Panc1 (cell line): ENCODE results near the gene TUBG2. TPM values are rescaled to one million over a fixed set of nuclear protein-coding genes. Genes with fewer than 3 reads are reported as not detected.
"Not testable (repeated sequence)": the region's sequence is repeated elsewhere in the genome, so short reads cannot be mapped to it uniquely, and the experiment has no call there.

Experiments used
- ATAC-seq: fragments of 200-7000 bp; cut with Tn5 transposase; 2 replicates; pipeline ENCODE4 v1.9.1; 2020; ENCODE audit warnings: mild to moderate bottlenecking, moderate library complexity
- BruUV-seq: library from RNA; stranded (reverse); fragments of 400-500 nt; replicated peaks from 2 replicates; lab custom pipeline; 2021; lab: Mats Ljungman, UMichigan
- CTCF ChIA-PET: fragments of 300-600 bp; sonication (Branson Sonifier 250); formaldehyde crosslinking; loops from one replicate; lab custom pipeline; 2022; ENCODE audit warnings: antibody characterized with exemption; lab: Charles Lee
- POLR2A ChIA-PET: fragments of 300-600 bp; sonication (Branson Sonifier 250); formaldehyde crosslinking; loops from one replicate; lab custom pipeline; 2022; ENCODE audit warnings: antibody characterized with exemption; lab: Charles Lee
- DNase-seq: peaks from one replicate; pipeline ENCODE4 v3.0.0-alpha.2; 2010; ENCODE audit warnings: low read depth, low spot score
- H3K27ac ChIP-seq: 2 replicates; pipeline ENCODE4 v1.5.1; 2011; ENCODE audit warnings: mild to moderate bottlenecking, low read length, inconsistent platforms
- H3K27me3 ChIP-seq: fragments of 200-500 bp; sonication (Bioruptor generic); 2 replicates; pipeline ENCODE4 v1.6.0; 2014; ENCODE audit warnings: low read length, inconsistent platforms; ENCODE audit not compliant: control insufficient read depth, insufficient read depth
- H3K36me3 ChIP-seq: fragments of 200-500 bp; sonication (Bioruptor generic); 2 replicates; pipeline ENCODE4 v1.5.1; 2014; ENCODE audit warnings: inconsistent platforms, mild to moderate bottlenecking, low read length, moderate library complexity; ENCODE audit not compliant: control insufficient read depth, insufficient read depth
- H3K4me1 ChIP-seq: 2 replicates; pipeline ENCODE4 v1.5.1; 2011; ENCODE audit warnings: inconsistent platforms, mild to moderate bottlenecking, low read length, moderate library complexity; ENCODE audit not compliant: control insufficient read depth, insufficient read depth
- H3K4me3 ChIP-seq, 2 experiments: 2 replicates each; pipeline ENCODE4 v1.5.1; 2011 to 2012; ENCODE audit warnings: low read depth in 2 of 2, low read length in 2 of 2, mild to moderate bottlenecking in 2 of 2, inconsistent platforms in 1 of 2, moderate library complexity in 1 of 2
- H3K9me3 ChIP-seq: fragments of 200-500 bp; sonication (Bioruptor generic); 2 replicates; pipeline ENCODE4 v1.5.1; 2014; ENCODE audit warnings: low read depth, mild to moderate bottlenecking, inconsistent platforms, low read length, moderate library complexity; ENCODE audit not compliant: control insufficient read depth, insufficient read depth
- CTCF ChIP-seq: fragments of 450-650 bp; IDR thresholded peaks from 2 replicates; pipeline ENCODE4 v1.5.1; 2017; ENCODE audit warnings: mild to moderate bottlenecking
- POLR2AphosphoS5 ChIP-seq: IDR thresholded peaks from 2 replicates; pipeline ENCODE4 v1.6.1; 2012; ENCODE audit warnings: mild to moderate bottlenecking, low read depth, low read length, moderate library complexity
- REST ChIP-seq, 2 experiments: IDR thresholded peaks; 2 replicates each; pipeline ENCODE4 v1.6.1; 2011 to 2012; ENCODE audit warnings: low read depth in 2 of 2, control low read depth in 1 of 2, low read length in 1 of 2, mild to moderate bottlenecking in 1 of 2, moderate library complexity in 1 of 2; ENCODE audit not compliant: insufficient read depth in 1 of 2
- SIN3A ChIP-seq: IDR thresholded peaks from 2 replicates; pipeline ENCODE4 v1.6.1; 2012; ENCODE audit warnings: low read depth, mild to moderate bottlenecking, low read length, moderate library complexity, borderline replicate concordance; ENCODE audit not compliant: insufficient read depth
- TCF7L2 ChIP-seq: IDR thresholded peaks from 2 replicates; pipeline ENCODE4 v1.6.1; 2011; ENCODE audit warnings: mild to moderate bottlenecking, low read depth, low read length, inconsistent platforms
- in situ Hi-C: cut with HindIII; loops from 2 replicates; pipeline ENCODE4 v1.10.0; 2016; ENCODE audit warnings: low sequenced_read_pairs, low pct_unique_long_range_greater_than_20kb
- intact Hi-C: fragments of 100-400 bp; cut with micrococcal nuclease; formaldehyde crosslinking; loops from one replicate; pipeline ENCODE4 v1.10.0; 2022; ENCODE audit not compliant: unreplicated experiment
- total RNA-seq: library from RNA; stranded (reverse); gene quantifications from one replicate; pipeline ENCODE4 v1.2.1, GENCODE V29; 2021; ENCODE audit not compliant: unreplicated experiment

Gene TUBG2
- total RNA-seq, 1 experiment from 2014 or later, result 25.5 TPM

GRCh38 chr17:42655528-42655927 is 3.6 kb upstream of the TUBG2 start:
- ATAC-seq, result no peak
- no peak for TF ChIP-seq POLR2AphosphoS5
- no peak for TF ChIP-seq SIN3A
- no peak for TF ChIP-seq REST (IDR thresholded peaks at IDR 0.05; ENCODE audit: insufficient read depth in 1 of 2, low read depth in 2 of 2, low read length in 1 of 2)
- no peak for TF ChIP-seq CTCF
- Histone ChIP-seq H3K36me3 (no peaks in the 10 kb centered on the region; the same call in 1 of the 2 replicates), H3K4me1 (peaks cover 5% of the 10 kb centered on the region), H3K4me3 (no peak overlapping the region), H3K27me3 (no peaks in the 10 kb centered on the region), H3K27ac (no peak overlapping the region), H3K9me3 (no peaks in the 10 kb centered on the region)
- DNase-seq, result no peak
- POLR2A ChIA-PET, result no interaction called here
- in situ Hi-C loops, result no loop called here
- BruUV-seq, result no TSS peak
- CTCF ChIA-PET, result no interaction called here
- intact Hi-C loops, result no loop called here

GRCh38 chr17:42657824-42658588 is 1.1 kb upstream of the TUBG2 start:
- no peaks in the 10 kb centered on the region for H3K27me3 ChIP-seq
- peaks cover 9% of the 10 kb centered on the region for H3K4me1 ChIP-seq
- H3K9me3 ChIP-seq, result no peaks in the 10 kb centered on the region
- ChIA-PET CTCF (no interaction called here), POLR2A (no interaction called here)
- no peaks in the 10 kb centered on the region; the same call in 1 of the 2 replicates for H3K36me3 ChIP-seq
- TF ChIP-seq CTCF, result no peak
- no peak for TF ChIP-seq REST (IDR thresholded peaks at IDR 0.05; ENCODE audit: insufficient read depth in 1 of 2, low read depth in 2 of 2, low read length in 1 of 2)
- no peak for TF ChIP-seq TCF7L2
- TF ChIP-seq POLR2AphosphoS5, result no peak
- TF ChIP-seq SIN3A, result no peak
- intact Hi-C loops, result no loop called here
- no peak for DNase-seq
- no peak for ATAC-seq
- BruUV-seq, result no TSS peak
- no peak overlapping the region; the same call in 1 of the 2 replicates for H3K27ac ChIP-seq
- in situ Hi-C loops, result no loop called here
- no peak overlapping the region for H3K4me3 ChIP-seq

GRCh38 chr17:42659932-42660274 is 819 bp downstream of the TUBG2 start:
- Histone ChIP-seq H3K27ac (peak overlapping the region; percentile 77; the same call in 1 of the 2 replicates), H3K4me3 (peak overlapping the region; percentile 70 to 76)
- in situ Hi-C loops, intact Hi-C loops, H3K36me3 ChIP-seq, H3K4me1 ChIP-seq, H3K9me3 ChIP-seq, BruUV-seq, H3K27me3 ChIP-seq, CTCF ChIA-PET, DNase-seq: not testable (repeated sequence)
- peak; percentile 48 for ATAC-seq
- POLR2A ChIA-PET, result interaction anchor here (0.6 kb wide), 1 partner anchor 383 kb away, joined by 3 read pairs; no protein-coding TSS in a partner anchor
